ENCODE measurements around the gene LARP6.

DNA sequence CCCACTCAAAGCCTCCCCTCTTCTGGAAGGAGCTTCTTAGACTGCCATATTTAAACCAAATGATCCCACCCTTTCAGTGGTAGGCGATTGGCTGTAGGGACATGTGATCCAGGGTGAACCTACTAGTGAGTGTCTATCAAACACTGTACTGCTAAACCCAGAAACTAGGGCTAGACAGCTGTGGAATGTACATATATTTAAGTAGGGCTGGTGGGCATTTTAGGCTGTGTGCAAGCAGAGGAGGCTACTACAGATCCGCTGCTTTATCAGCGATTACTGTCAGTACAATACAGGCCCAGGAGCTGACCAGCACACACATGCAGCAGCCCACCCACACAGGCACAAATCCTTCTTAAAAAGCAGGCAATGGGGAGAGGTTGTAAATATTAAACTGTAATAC is 15.4 kb upstream of the LARP6 start:
- TF ChIP-seq CTCF (conservative IDR thresholded peaks at IDR 0.05; ENCODE audit: low read depth in 2 of 2) (no peak), EZH2 (IDR thresholded peaks at IDR 0.05; ENCODE audit: low read depth, unreplicated experiment) (no peak), POLR2AphosphoS5 (IDR thresholded peaks at IDR 0.05; ENCODE audit: low read depth) (no peak), REST (IDR thresholded peaks at IDR 0.05; ENCODE audit: unreplicated experiment) (no peak), JUNB (IDR thresholded peaks at IDR 0.05; ENCODE audit: unreplicated experiment) (no peak), ZNF114 (CRISPR knock-in tag; IDR thresholded peaks at IDR 0.05) (no peak), CREB1 (CRISPR knock-in tag; IDR thresholded peaks at IDR 0.05; ENCODE audit: low read depth) (no peak), EZH2phosphoT487 (IDR thresholded peaks at IDR 0.05; ENCODE audit: unreplicated experiment) (no peak), ZNF462 (CRISPR knock-in tag; IDR thresholded peaks at IDR 0.05) (no peak), STAT1 (IDR thresholded peaks at IDR 0.05; ENCODE audit: unreplicated experiment) (no peak), ZNF331 (CRISPR knock-in tag; IDR thresholded peaks at IDR 0.05; ENCODE audit: low read depth) (no peak), NANOG (IDR thresholded peaks at IDR 0.05; ENCODE audit: borderline replicate concordance) (no peak)
- TF ChIP-seq, protein P1, sequence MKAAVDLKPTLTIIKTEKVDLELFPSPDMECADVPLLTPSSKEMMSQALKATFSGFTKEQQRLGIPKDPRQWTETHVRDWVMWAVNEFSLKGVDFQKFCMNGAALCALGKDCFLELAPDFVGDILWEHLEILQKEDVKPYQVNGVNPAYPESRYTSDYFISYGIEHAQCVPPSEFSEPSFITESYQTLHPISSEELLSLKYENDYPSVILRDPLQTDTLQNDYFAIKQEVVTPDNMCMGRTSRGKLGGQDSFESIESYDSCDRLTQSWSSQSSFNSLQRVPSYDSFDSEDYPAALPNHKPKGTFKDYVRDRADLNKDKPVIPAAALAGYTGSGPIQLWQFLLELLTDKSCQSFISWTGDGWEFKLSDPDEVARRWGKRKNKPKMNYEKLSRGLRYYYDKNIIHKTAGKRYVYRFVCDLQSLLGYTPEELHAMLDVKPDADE (IDR thresholded peaks at IDR 0.05): no peak

Data from GM23338 (cell line).